ENCODE results near the gene ACTL6B. TPM values are rescaled to one million over a fixed set of nuclear protein-coding genes. Genes with fewer than 3 reads are reported as not detected.

Gene ACTL6B
- total and polyA plus RNA-seq, 9 of the 15 experiments (the other 6 are each of a cell fraction or from before 2014, with no cell fraction given): not detected

DNA sequence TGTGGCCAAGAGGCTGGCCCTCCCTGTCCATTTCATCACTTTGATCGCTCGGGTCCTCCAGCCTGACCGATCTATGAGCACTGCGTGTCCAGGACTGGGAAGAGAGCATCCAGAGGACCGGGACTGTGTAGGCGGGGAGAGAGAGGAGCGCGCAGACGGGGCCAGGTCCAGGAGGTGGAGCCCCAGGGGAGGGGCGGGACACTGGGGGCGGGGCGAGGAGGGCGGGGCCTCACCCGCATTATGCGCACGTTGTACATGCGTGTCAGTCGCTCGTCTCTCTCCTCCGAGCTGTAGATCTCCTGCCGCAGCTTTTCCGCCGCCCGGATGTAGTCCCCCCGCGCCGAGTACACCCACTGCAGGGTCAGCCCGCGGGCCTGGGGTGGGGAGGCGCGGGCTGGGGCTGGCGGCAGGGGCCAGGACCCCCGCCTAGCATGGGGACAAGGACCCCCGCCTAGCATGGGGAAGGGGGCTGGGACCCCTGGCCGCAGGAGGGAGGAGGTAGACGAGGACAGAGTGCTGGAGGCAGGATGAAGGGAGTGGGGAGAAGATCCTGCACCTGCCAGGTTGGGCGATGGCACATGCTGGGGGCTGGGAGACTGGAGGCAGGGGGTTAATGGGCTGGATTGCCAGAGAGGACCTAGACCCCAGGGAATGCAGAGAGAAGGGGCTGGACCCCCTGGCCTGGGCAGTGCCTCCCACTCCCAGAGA lies 29.6 kb downstream of the ACTL6B start (continued):
- TF ChIP-seq, protein P1, sequence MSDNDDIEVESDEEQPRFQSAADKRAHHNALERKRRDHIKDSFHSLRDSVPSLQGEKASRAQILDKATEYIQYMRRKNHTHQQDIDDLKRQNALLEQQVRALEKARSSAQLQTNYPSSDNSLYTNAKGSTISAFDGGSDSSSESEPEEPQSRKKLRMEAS (CRISPR knock-in tag; IDR thresholded peaks at IDR 0.05): 0 out of 2 replicates have a peak, but pooled peaks have one; percentile 25
- TF ChIP-seq COPS2 (conservative IDR thresholded peaks at IDR 0.05) (no peak), CCNT2 (IDR thresholded peaks at IDR 0.05; ENCODE audit: borderline replicate concordance, extremely low read depth, insufficient read length, low read depth, low read length) (peak; percentile 39), NKRF (IDR thresholded peaks at IDR 0.05; ENCODE audit: borderline replicate concordance) (0 out of 2 replicates have a peak, but pooled peaks have one; percentile 21), ZSCAN29 (IDR thresholded peaks at IDR 0.05) (no peak), TFAP4 (CRISPR knock-in tag; IDR thresholded peaks at IDR 0.05; ENCODE audit: borderline replicate concordance) (peak; percentile 37; the same call in 1 of the 2 replicates), RFX1 (IDR thresholded peaks at IDR 0.05) (no peak), ZNF217 (CRISPR knock-in tag; IDR thresholded peaks at IDR 0.05) (no peak), EP400 (IDR thresholded peaks at IDR 0.05) (peak; percentile 38; the same call in 1 of the 2 replicates), HDGF (IDR thresholded peaks at IDR 0.05) (no peak), ETV5 (CRISPR knock-in tag; IDR thresholded peaks at IDR 0.05; ENCODE audit: low read depth) (peak; percentile 64; the same call in 1 of the 2 replicates), PHF20 (IDR thresholded peaks at IDR 0.05; ENCODE audit: partially characterized antibody) (peak; percentile 32), ZNF146 (CRISPR knock-in tag; IDR thresholded peaks at IDR 0.05; ENCODE audit: unreplicated experiment) (peak; percentile 3), ZNF586 (CRISPR knock-in tag; conservative IDR thresholded peaks at IDR 0.05) (no peak), STAT5A (IDR thresholded peaks at IDR 0.05; ENCODE audit: borderline replicate concordance, low read length) (no peak), TBP (optimal IDR thresholded peaks at IDR 0.05; ENCODE audit: low read depth, low read length) (peak; percentile 40), SRSF7 (optimal IDR thresholded peaks at IDR 0.05; ENCODE audit: low read depth, low read length) (no peak), DPF2 (IDR thresholded peaks at IDR 0.05) (no peak; the same call in 1 of the 2 replicates), KLF10 (CRISPR knock-in tag; IDR thresholded peaks at IDR 0.05) (no peak), TEAD2 (tag; IDR thresholded peaks at IDR 0.05) (no peak), SAFB (IDR thresholded peaks at IDR 0.05; ENCODE audit: borderline replicate concordance, low read depth, low read length) (no peak), ZNF668 (CRISPR knock-in tag; IDR thresholded peaks at IDR 0.05) (no peak), LEF1 (IDR thresholded peaks at IDR 0.05) (no peak)

Measured in K562 (cell line).